Peyer's patch (tissue), 4 donors: Measurements from ENCODE around the gene PCBD2. TPM values are rescaled to one million over a fixed set of nuclear protein-coding genes. Genes with fewer than 3 reads are reported as not detected.
A peak's percentile ranks its signal among the peaks of the same experiment; 100 is the strongest.

Experiments
- DNase-seq, 3 donors: peaks; one replicate each; pipeline ENCODE4 v3.0.0-alpha.2; 2017 to 2019
- H3K27ac ChIP-seq, 4 donors: fragments of 200-600 bp; sonication (generic); one replicate each; pipeline ENCODE4 v1.5.1; 2016 to 2019
- H3K27me3 ChIP-seq, 2 donors: fragments of 200-600 bp; sonication (generic); one replicate each; pipeline ENCODE4 v1.5.1; 2019
- H3K36me3 ChIP-seq, 3 donors: fragments of 200-600 bp; sonication (generic); one replicate each; pipeline ENCODE4 v1.5.1; 2016 to 2019
- H3K4me1 ChIP-seq, 4 donors: fragments of 200-600 bp; sonication (generic); one replicate each; pipeline ENCODE4 v1.5.1; 2016 to 2019
- H3K4me3 ChIP-seq, 4 donors: fragments of 200-600 bp; sonication (generic); 1 replicate in 3 of 4; 2 replicates in 1 of 4; pipeline ENCODE4 v1.5.1; 2016 to 2019; ENCODE audit warnings: mild to moderate bottlenecking in 1 of 4
- H3K9me3 ChIP-seq, 4 donors: fragments of 200-600 bp; sonication (generic); one replicate each; pipeline ENCODE4 v1.5.1; 2016 to 2019; ENCODE audit warnings: mild to moderate bottlenecking in 1 of 4
- POLR2A ChIP-seq, 2 donors: fragments of 450-650 bp; IDR thresholded peaks; one replicate each; pipeline ENCODE4 v1.5.1; 2017; ENCODE audit warnings: antibody characterized with exemption in 2 of 2, mild to moderate bottlenecking in 2 of 2, moderate library complexity in 2 of 2
- total RNA-seq, 4 donors: library from RNA; depleted of rRNA; stranded (reverse); fragments of >200 nt; gene quantifications; one replicate each; pipeline ENCODE4 v1.1.0, GENCODE V29; 2016
- TF ChIP-seq, protein P1 (sequence below), 6 experiments: fragments of 450-650 bp in 4 of 6; fragments of 200-600 bp in 2 of 6; sonication (generic) in 1 of 6; IDR thresholded peaks; one replicate each; pipeline ENCODE4 v1.5.1; 2017 to 2019; ENCODE audit warnings: antibody characterized with exemption in 6 of 6, mild to moderate bottlenecking in 3 of 6, moderate library complexity in 1 of 6

Gene PCBD2
- total RNA-seq, 4 donors from 2014 or later = 15.5 to 39.6 (median 27.9) TPM

GRCh38 chr5:134913254-134913653 lies 8.3 kb downstream of the PCBD2 start:
- no peak overlapping the region for H3K27ac ChIP-seq
- no peaks in the 10 kb centered on the region for H3K27me3 ChIP-seq
- no peaks in the 10 kb centered on the region for H3K9me3 ChIP-seq
- H3K36me3 ChIP-seq = peaks cover 0 to 47% (median 0%) of the 10 kb centered on the region in 3 donors
- no peak for TF ChIP-seq POLR2A (IDR thresholded peaks at IDR 0.05)
- TF ChIP-seq, protein P1, sequence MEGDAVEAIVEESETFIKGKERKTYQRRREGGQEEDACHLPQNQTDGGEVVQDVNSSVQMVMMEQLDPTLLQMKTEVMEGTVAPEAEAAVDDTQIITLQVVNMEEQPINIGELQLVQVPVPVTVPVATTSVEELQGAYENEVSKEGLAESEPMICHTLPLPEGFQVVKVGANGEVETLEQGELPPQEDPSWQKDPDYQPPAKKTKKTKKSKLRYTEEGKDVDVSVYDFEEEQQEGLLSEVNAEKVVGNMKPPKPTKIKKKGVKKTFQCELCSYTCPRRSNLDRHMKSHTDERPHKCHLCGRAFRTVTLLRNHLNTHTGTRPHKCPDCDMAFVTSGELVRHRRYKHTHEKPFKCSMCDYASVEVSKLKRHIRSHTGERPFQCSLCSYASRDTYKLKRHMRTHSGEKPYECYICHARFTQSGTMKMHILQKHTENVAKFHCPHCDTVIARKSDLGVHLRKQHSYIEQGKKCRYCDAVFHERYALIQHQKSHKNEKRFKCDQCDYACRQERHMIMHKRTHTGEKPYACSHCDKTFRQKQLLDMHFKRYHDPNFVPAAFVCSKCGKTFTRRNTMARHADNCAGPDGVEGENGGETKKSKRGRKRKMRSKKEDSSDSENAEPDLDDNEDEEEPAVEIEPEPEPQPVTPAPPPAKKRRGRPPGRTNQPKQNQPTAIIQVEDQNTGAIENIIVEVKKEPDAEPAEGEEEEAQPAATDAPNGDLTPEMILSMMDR (IDR thresholded peaks at IDR 0.05) = no peak
- peaks cover 0 to 6% (median 0%) of the 10 kb centered on the region in 4 donors for H3K4me1 ChIP-seq
- DNase-seq = no peak
- no peak overlapping the region for H3K4me3 ChIP-seq

DNA sequence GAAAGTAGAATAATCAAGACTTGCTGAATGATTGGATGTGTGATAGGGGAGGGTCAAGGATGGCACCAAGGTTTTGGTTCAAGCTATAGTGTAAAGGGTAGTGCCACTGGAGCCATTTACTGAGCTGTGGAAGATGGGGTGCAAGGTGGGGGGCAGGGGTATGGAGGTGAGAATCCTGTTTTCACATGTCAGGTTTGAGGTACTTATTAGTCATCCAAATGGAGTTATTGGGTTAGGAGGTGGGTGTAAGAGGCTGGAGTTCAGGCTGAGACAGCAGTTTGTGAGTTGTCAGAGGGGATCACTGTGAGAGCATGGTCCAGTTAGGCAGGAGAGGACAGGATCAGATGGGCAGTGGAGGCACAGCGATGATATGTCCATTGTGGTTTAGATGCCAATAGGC lies 8.9 kb downstream of the PCBD2 start:
- Histone ChIP-seq H3K9me3 (no peaks in the 10 kb centered on the region), H3K27me3 (no peaks in the 10 kb centered on the region), H3K4me3 (no peak overlapping the region), H3K4me1 (peaks cover 0 to 6% (median 0%) of the 10 kb centered on the region in 4 donors), H3K36me3 (peaks cover 0 to 47% (median 0%) of the 10 kb centered on the region in 3 donors), H3K27ac (no peak overlapping the region)
- TF ChIP-seq, protein P1 (IDR thresholded peaks at IDR 0.05) = no peak
- no peak for TF ChIP-seq POLR2A (IDR thresholded peaks at IDR 0.05)
- no peak for DNase-seq

GRCh38 chr5:134917070-134917815 lies 12.3 kb downstream of the PCBD2 start:
- Histone ChIP-seq H3K27me3 (no peaks in the 10 kb centered on the region), H3K9me3 (no peaks in the 10 kb centered on the region), H3K36me3 (peaks cover 0 to 40% (median 0%) of the 10 kb centered on the region in 3 donors), H3K4me1 (peaks cover 0 to 6% (median 0%) of the 10 kb centered on the region in 4 donors), H3K4me3 (no peak overlapping the region), H3K27ac (no peak overlapping the region)
- no peak for DNase-seq
- TF ChIP-seq, protein P1 (IDR thresholded peaks at IDR 0.05) = peak in 3 of 6 experiments; percentile 16 to 38 (median 26)
- no peak for TF ChIP-seq POLR2A (IDR thresholded peaks at IDR 0.05)

GRCh38 chr5:134918861-134919260 lies 13.9 kb downstream of the PCBD2 start:
- Histone ChIP-seq H3K27ac (no peak overlapping the region), H3K4me3 (no peak overlapping the region), H3K4me1 (peaks cover 0 to 6% (median 0%) of the 10 kb centered on the region in 4 donors), H3K36me3 (peaks cover 0 to 33% (median 0%) of the 10 kb centered on the region in 3 donors), H3K9me3 (no peaks in the 10 kb centered on the region), H3K27me3 (no peaks in the 10 kb centered on the region)
- TF ChIP-seq POLR2A (IDR thresholded peaks at IDR 0.05) = no peak
- no peak for DNase-seq

DNA sequence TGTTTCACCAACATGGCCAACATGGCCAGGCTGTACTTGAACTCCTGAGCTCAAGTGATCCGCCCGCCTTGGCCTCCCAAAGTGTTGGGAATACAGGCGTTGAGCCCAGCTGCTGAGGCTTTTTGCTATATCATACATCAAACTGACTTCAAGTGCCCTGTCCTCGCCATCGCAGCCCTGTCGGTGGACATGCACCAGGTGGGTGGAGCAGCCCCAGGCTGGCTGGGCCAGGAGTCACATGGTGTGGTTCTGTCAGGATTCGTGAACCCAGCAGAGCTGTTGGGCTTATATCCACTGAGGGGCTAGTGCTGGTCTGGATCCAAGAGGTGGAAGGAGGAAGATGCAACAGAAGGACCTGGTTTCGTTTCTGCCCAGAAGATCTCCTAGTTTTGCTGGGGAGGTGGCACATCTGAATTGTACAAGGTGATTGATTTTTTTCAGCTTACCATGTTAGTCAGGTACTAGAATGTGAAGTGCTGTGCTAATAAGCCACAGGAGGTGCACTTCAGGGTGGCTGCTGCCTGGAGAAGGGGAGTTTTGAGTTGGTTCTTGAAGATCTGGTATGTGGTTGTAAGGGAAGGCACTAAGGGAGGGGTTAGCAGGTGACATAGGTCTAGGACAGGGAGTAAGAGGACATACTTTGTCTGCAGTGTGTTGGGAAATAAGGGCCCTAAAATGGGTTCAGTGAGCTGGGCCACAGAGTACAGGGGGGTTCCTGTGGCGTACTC lies 16.1 kb downstream of the PCBD2 start:
- Histone ChIP-seq H3K9me3 (no peaks in the 10 kb centered on the region), H3K4me1 (peaks cover 0 to 6% (median 0%) of the 10 kb centered on the region in 4 donors), H3K4me3 (no peak overlapping the region), H3K36me3 (peaks cover 0 to 18% (median 0%) of the 10 kb centered on the region in 3 donors), H3K27me3 (no peaks in the 10 kb centered on the region), H3K27ac (no peak overlapping the region)
- TF ChIP-seq, protein P1 (IDR thresholded peaks at IDR 0.05) = no peak
- TF ChIP-seq POLR2A (IDR thresholded peaks at IDR 0.05) = no peak
- DNase-seq = no peak

DNA sequence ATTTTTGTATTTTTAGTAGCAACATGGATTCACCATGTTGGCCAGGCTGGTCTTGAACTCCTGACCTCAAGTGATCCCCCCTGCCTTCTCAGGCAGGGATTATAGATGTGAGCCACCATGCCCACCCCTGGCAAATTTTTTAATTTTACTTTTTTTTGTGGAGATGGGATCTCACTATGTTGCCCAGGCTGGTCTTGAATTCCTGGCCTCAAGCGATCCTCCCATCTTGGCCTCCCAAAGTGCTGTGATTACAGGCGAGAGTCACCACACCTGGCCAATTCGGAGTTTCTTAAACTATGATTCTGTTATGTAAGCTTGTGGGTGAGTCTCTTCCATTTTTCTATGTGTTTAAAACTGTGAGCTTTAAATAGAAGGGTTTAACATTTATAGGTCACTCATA lies 27.6 kb downstream of the PCBD2 start:
- TF ChIP-seq POLR2A (IDR thresholded peaks at IDR 0.05) = no peak
- TF ChIP-seq, protein P1 (IDR thresholded peaks at IDR 0.05) = no peak
- H3K9me3 ChIP-seq = no peaks in the 10 kb centered on the region
- no peak for DNase-seq
- peaks cover 0 to 17% (median 0%) of the 10 kb centered on the region in 3 donors for H3K36me3 ChIP-seq
- no peaks in the 10 kb centered on the region for H3K27me3 ChIP-seq
- H3K4me3 ChIP-seq = no peak overlapping the region
- no peak overlapping the region for H3K27ac ChIP-seq
- H3K4me1 ChIP-seq = no peaks in the 10 kb centered on the region
